Liver (tissue), 9 donors: Measurements from ENCODE around the gene OR2L3. TPM values are rescaled to one million over a fixed set of nuclear protein-coding genes. Genes with fewer than 3 reads are reported as not detected.

ENCODE experiments used
- DNase-seq: peaks from one replicate; pipeline ENCODE4 v3.0.0-alpha.2; 2017; ENCODE audit warnings: low spot score
- H3K27ac ChIP-seq, 2 donors: one replicate each; pipeline ENCODE4 v1.7.0; 2013; ENCODE audit warnings: inconsistent platforms in 2 of 2, low read length in 2 of 2, control low read depth in 1 of 2, low read depth in 1 of 2, mild to moderate bottlenecking in 1 of 2
- H3K27me3 ChIP-seq, 4 donors: one replicate each; pipeline versions ENCODE4 v1.6.1 to v1.7.0; 2013; ENCODE audit warnings: low read length in 3 of 4, inconsistent platforms in 1 of 4, mild to moderate bottlenecking in 1 of 4, moderate library complexity in 1 of 4; ENCODE audit not compliant: control insufficient read depth in 4 of 4, insufficient read depth in 4 of 4
- H3K36me3 ChIP-seq, 4 donors: one replicate each; pipeline versions ENCODE4 v1.6.1 to v1.7.0; 2013; ENCODE audit warnings: low read length in 3 of 4, mild to moderate bottlenecking in 3 of 4, low read depth in 1 of 4, moderate library complexity in 1 of 4; ENCODE audit not compliant: control insufficient read depth in 4 of 4, insufficient read depth in 3 of 4
- H3K4me1 ChIP-seq, 4 donors: one replicate each; pipeline versions ENCODE4 v1.6.1 to v1.7.0; 2013; ENCODE audit warnings: low read length in 3 of 4, mild to moderate bottlenecking in 3 of 4, moderate library complexity in 1 of 4; ENCODE audit not compliant: control insufficient read depth in 4 of 4, insufficient read depth in 4 of 4
- H3K4me3 ChIP-seq, 3 donors: one replicate each; pipeline versions ENCODE4 v1.6.1 to v1.7.0; 2013; ENCODE audit warnings: low read length in 3 of 3, control low read depth in 1 of 3, low read depth in 1 of 3, mild to moderate bottlenecking in 1 of 3
- H3K9ac ChIP-seq, 2 donors: one replicate each; pipeline ENCODE4 v1.7.0; 2013; ENCODE audit warnings: low read length in 2 of 2, mild to moderate bottlenecking in 2 of 2, moderate library complexity in 2 of 2, control low read depth in 1 of 2, low read depth in 1 of 2
- H3K9me3 ChIP-seq, 4 donors: one replicate each; pipeline versions ENCODE4 v1.6.1 to v1.7.0; 2013; ENCODE audit warnings: low read length in 3 of 4; ENCODE audit not compliant: control insufficient read depth in 4 of 4
- CTCF ChIP-seq: fragments of 150-350 bp; IDR thresholded peaks from 2 replicates; pipeline ENCODE4 v1.5.1; 2017; ENCODE audit warnings: improper control_type of control experiment, low read depth, low read length; ENCODE audit not compliant: missing input control
- EGR1 ChIP-seq, 2 donors: IDR thresholded peaks; 2 replicates each; pipeline ENCODE4 v1.6.1; 2016 to 2018; ENCODE audit warnings: antibody characterized with exemption in 2 of 2, low read depth in 2 of 2
- FOXA1 ChIP-seq: IDR thresholded peaks from 2 replicates; pipeline ENCODE4 v1.6.1; 2016; ENCODE audit warnings: antibody characterized with exemption
- FOXA2 ChIP-seq: IDR thresholded peaks from 2 replicates; pipeline ENCODE4 v1.6.1; 2016; ENCODE audit warnings: antibody characterized with exemption
- GABPA ChIP-seq, 2 donors: IDR thresholded peaks in 1 of 2; conservative IDR thresholded peaks in 1 of 2; 2 replicates each; pipeline ENCODE4 v1.6.1; 2016; ENCODE audit warnings: antibody characterized with exemption in 2 of 2, mild to moderate bottlenecking in 1 of 2, moderate library complexity in 1 of 2
- HNF4A ChIP-seq, 2 donors: conservative IDR thresholded peaks; 2 replicates each; pipeline ENCODE4 v1.6.1; 2016; ENCODE audit warnings: antibody characterized with exemption in 2 of 2, mild to moderate bottlenecking in 2 of 2
- HNF4G ChIP-seq: IDR thresholded peaks from 2 replicates; pipeline ENCODE4 v1.6.1; 2016; ENCODE audit warnings: antibody characterized with exemption
- JUND ChIP-seq, 2 donors: IDR thresholded peaks; 2 replicates each; pipeline ENCODE4 v1.6.1; 2016; ENCODE audit warnings: antibody characterized with exemption in 2 of 2
- NR2F2 ChIP-seq: IDR thresholded peaks from 2 replicates; pipeline ENCODE4 v1.6.1; 2016; ENCODE audit warnings: antibody characterized with exemption
- RAD21 ChIP-seq, 2 donors: IDR thresholded peaks; 2 replicates each; pipeline ENCODE4 v1.6.1; 2016; ENCODE audit warnings: antibody characterized with exemption in 2 of 2, mild to moderate bottlenecking in 2 of 2
- REST ChIP-seq: IDR thresholded peaks from 2 replicates; pipeline ENCODE4 v1.6.1; 2016; ENCODE audit warnings: antibody characterized with exemption, mild to moderate bottlenecking
- RXRA ChIP-seq, 2 donors: IDR thresholded peaks; 2 replicates each; pipeline ENCODE4 v1.6.1; 2017 to 2018; ENCODE audit warnings: antibody characterized with exemption in 2 of 2, mild to moderate bottlenecking in 1 of 2
- SP1 ChIP-seq: IDR thresholded peaks from 2 replicates; pipeline ENCODE4 v1.6.1; 2018; ENCODE audit warnings: antibody characterized with exemption, mild to moderate bottlenecking
- TAF1 ChIP-seq: conservative IDR thresholded peaks from 2 replicates; pipeline ENCODE4 v1.6.1; 2016; ENCODE audit warnings: antibody characterized with exemption, mild to moderate bottlenecking
- YY1 ChIP-seq: IDR thresholded peaks from 2 replicates; pipeline ENCODE4 v1.6.1; 2016; ENCODE audit warnings: antibody characterized with exemption, mild to moderate bottlenecking
- ZBTB33 ChIP-seq: IDR thresholded peaks from 2 replicates; pipeline ENCODE4 v1.6.1; 2016; ENCODE audit warnings: antibody characterized with exemption
- WGBS: extraction: QIAGEN DNeasy Blood & Tissue Kit; methylation state at CpG from one replicate; pipeline ENCODE4 v1.1.7; 2013; 5-methylcytosine and 5-hydroxymethylcytosine counted together
- polyA plus RNA-seq, 2 donors: library from polyadenylated mRNA; stranded (reverse) in 1 of 2; unstranded in 1 of 2; fragments of 200-250 nt in 1 of 2; fragments of >200 nt in 1 of 2; fragmentation: Nextera tagmentation in 1 of 2; extraction: Ambion mirVana in 1 of 2; gene quantifications; one replicate each; pipeline versions ENCODE4 v1.2.1 to v1.2.3, GENCODE V29; 2013 to 2015
- total RNA-seq, 2 donors: library from RNA; depleted of rRNA; stranded (reverse); fragments of >200 nt; gene quantifications; one replicate each; pipeline ENCODE4 v1.2.3, GENCODE V29; 2014
- TF ChIP-seq, protein P1 (sequence below): IDR thresholded peaks from 2 replicates; pipeline ENCODE4 v1.6.1; 2016; ENCODE audit warnings: antibody characterized with exemption
- TF ChIP-seq, protein P2 (sequence below): IDR thresholded peaks from 2 replicates; pipeline ENCODE4 v1.6.1; 2016; ENCODE audit warnings: antibody characterized with exemption
- donor health status: healthy.
- donor health status: healthy.
- donor health status: healthy.
- donor health status: healthy.
- donor health status: healthy.

The OR2L3 gene
- total and polyA plus RNA-seq, 4 donors, result under 0.01 to 0.05 TPM; not detected in 2

- DNase-seq, result no peak
- WGBS, result 65% methylated on average over 2 of the region's 2 CpGs
- Histone ChIP-seq H3K4me3 (no peak overlapping the region), H3K27ac (no peak overlapping the region), H3K4me1 (no peaks in the 10 kb centered on the region), H3K9me3 (no peaks in the 10 kb centered on the region), H3K36me3 (no peaks in the 10 kb centered on the region), H3K9ac (no peak overlapping the region), H3K27me3 (no peaks in the 10 kb centered on the region)
- TF ChIP-seq, protein P1, sequence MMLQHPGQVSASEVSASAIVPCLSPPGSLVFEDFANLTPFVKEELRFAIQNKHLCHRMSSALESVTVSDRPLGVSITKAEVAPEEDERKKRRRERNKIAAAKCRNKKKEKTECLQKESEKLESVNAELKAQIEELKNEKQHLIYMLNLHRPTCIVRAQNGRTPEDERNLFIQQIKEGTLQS, result no peak
- TF ChIP-seq, protein P2, sequence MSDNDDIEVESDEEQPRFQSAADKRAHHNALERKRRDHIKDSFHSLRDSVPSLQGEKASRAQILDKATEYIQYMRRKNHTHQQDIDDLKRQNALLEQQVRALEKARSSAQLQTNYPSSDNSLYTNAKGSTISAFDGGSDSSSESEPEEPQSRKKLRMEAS, result no peak
- no peak for TF ChIP-seq JUND (IDR thresholded peaks at IDR 0.05)
- no peak for TF ChIP-seq REST
- no peak for TF ChIP-seq CTCF
- no peak for TF ChIP-seq FOXA2
- TF ChIP-seq SP1, result no peak
- no peak for TF ChIP-seq EGR1 (IDR thresholded peaks at IDR 0.05; ENCODE audit: low read depth in 2 of 2)
- no peak for TF ChIP-seq ZBTB33
- TF ChIP-seq YY1, result no peak
- no peak for TF ChIP-seq NR2F2
- no peak for TF ChIP-seq TAF1
- TF ChIP-seq HNF4A (conservative IDR thresholded peaks at IDR 0.05), result no peak
- no peak for TF ChIP-seq RAD21 (IDR thresholded peaks at IDR 0.05)
- TF ChIP-seq GABPA (IDR thresholded peaks at IDR 0.05 in 1 of 2, conservative IDR thresholded peaks at IDR 0.05 in 1 of 2), result no peak
- TF ChIP-seq RXRA (IDR thresholded peaks at IDR 0.05), result no peak
- no peak for TF ChIP-seq FOXA1
- TF ChIP-seq HNF4G, result no peak
Observed at GRCh38 chr1:248065071-248065470, 18.4 kb downstream of the OR2L3 start.
